Natural killer cell treated with Interleukin-12 subunit alpha and Interleukin-12 subunit beta and Interleukin-15 and Interleukin-18, amount 100 ng/mL, for 72 hours (primary cell): Measurements from ENCODE around the gene CHRM1. TPM values are rescaled to one million over a fixed set of nuclear protein-coding genes. Genes with fewer than 3 reads are reported as not detected.

Experiments
- ATAC-seq, 2 donors: fragments of 150-1000 bp; cut with Tn5 transposase in 1 of 2; sonication (Bioruptor Pico), chemical (Tn5 transposase) in 1 of 2; 2 replicates each; pipeline ENCODE4 v1.10.0; 2021
- DNase-seq: peaks from one replicate; pipeline ENCODE4 v3.0.0; 2022; ENCODE audit warnings: low spot score
- H3K27ac Mint-ChIP-seq, 2 donors: 1 replicate in 1 of 2; 2 replicates in 1 of 2; pipeline ENCODE4 v1.8.0; 2022; ENCODE audit warnings: mixed read lengths in 2 of 2, mild to moderate bottlenecking in 1 of 2, moderate library complexity in 1 of 2
- H3K27me3 Mint-ChIP-seq, 2 donors: 1 replicate in 1 of 2; 2 replicates in 1 of 2; pipeline ENCODE4 v1.8.0; 2022; ENCODE audit warnings: mixed read lengths in 2 of 2
- H3K36me3 Mint-ChIP-seq: one replicate; pipeline ENCODE4 v1.8.0; 2022; ENCODE audit warnings: mixed read lengths
- H3K4me1 Mint-ChIP-seq, 2 donors: 1 replicate in 1 of 2; 2 replicates in 1 of 2; pipeline ENCODE4 v1.8.0; 2022; ENCODE audit warnings: low read depth in 2 of 2, mixed read lengths in 2 of 2, mild to moderate bottlenecking in 1 of 2
- H3K4me3 Mint-ChIP-seq: one replicate; pipeline ENCODE4 v1.8.0; 2022; ENCODE audit warnings: mixed read lengths
- H3K9me3 Mint-ChIP-seq: 2 replicates; pipeline ENCODE4 v1.8.0; 2022; ENCODE audit warnings: mixed read lengths
- total RNA-seq, 2 donors: library from RNA; stranded (reverse); gene quantifications; one replicate each; pipeline ENCODE4 v1.2.3, GENCODE V29; 2022

The CHRM1 gene
- total RNA-seq, 2 donors from 2014 or later: not detected

DNA sequence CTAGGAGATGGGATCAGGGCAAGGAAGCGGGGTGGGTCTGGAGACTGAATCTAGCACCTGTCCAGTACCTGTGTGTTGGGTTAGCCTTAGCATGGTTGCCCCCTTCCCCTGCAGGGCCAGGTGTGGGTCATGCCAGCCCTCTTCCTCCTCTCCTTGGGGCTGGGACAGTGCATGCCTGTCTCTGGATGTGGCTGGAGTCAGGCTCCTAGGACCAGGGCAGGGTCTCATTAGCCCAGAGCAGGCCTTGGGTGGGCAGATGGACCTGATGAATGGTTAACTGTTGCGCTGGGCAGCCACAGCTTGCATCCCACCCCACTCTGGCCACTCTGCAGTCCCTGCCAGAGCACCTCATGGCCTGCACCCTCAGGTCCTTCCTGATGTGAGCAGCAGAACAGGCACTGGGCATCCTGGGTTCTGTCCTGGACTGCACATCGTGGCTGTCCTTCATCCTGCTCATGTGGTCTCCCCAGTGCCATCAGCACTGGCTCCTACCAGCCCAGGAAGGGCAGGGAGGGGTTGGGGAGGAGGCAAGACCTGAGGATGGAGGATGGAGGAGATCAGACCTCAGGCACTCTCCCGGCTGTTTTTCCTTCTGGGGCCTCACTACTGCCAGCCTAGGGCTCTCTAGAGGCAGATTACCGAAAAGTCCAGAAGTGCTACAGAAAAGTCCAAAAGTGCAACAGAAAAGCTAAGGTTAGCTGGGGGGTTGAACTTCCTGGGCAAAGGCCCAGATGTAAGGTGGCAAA lies 12.8 kb upstream of the CHRM1 start:
- ATAC-seq: peak in 1 of 2 donors; percentile 31
- no peaks in the 10 kb centered on the region for H3K36me3 Mint-ChIP-seq
- H3K4me1 Mint-ChIP-seq: no peaks in the 10 kb centered on the region
- no peak for DNase-seq
- peaks cover 22 to 27% of the 10 kb centered on the region in 2 donors for H3K27me3 Mint-ChIP-seq
- no peak overlapping the region for H3K4me3 Mint-ChIP-seq
- H3K27ac Mint-ChIP-seq: no peak overlapping the region
- H3K9me3 Mint-ChIP-seq: no peaks in the 10 kb centered on the region

DNA sequence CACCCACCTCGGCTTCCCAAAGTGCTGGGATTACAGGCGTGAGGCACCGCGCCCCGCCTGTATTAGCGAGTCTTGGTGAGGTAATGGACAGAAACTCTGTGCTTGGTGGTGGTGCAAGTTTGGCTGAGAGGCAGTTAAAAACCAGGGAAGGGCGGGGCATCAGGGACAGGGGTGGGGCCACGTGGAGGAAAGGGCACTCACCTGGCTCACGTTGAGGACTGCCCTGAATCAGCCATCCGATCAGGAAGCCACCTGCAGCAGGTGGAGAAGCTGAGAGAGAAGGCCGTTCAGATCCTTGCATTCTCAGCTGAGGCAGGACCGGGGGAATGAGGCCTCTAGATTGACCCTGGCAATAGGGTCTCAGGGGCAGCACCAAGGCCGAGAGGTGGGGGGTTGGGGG lies 12.1 kb upstream of the CHRM1 start:
- ATAC-seq (no peak), DNase-seq (no peak)
- Mint-ChIP-seq H3K4me1 (no peaks in the 10 kb centered on the region), H3K36me3 (no peaks in the 10 kb centered on the region), H3K9me3 (no peaks in the 10 kb centered on the region), H3K4me3 (no peak overlapping the region), H3K27ac (no peak overlapping the region), H3K27me3 (peaks cover 25 to 31% of the 10 kb centered on the region in 2 donors)

DNA sequence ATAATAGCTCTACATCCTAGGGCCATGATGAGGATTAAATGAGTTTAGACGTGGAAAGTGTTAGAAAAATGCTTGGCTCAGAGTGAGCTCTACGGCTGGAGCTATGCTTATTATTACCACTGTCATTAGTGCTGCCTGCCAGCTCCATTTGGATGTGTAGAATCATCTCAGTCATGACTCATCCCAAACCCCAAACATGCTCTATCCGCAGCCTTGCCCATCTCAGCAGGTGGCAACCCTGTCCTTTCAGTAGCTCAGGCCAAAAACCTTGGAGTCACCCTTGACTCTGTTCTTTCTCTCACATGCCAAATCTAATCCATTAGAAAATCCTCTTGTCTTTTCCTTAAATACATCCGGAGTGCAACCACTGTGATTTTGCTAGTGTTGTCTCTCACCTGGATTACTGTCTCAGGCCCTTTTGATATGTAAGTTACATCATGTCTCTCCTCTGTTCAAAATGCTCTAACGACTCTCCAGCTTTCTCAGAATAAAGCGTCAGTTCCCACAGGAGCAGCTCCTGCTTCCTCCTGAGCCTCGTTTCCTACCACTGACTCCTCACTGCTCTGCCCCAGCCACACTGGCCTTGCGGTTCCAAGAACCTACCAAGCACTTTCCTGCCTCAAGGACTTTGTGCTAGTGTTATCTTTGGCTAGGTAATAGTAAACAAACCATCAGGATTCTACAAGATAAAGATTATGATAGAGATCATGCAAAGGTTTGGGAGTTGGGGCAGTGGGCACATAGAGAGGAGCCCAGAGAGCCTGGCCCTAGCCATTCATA lies 10.5 kb upstream of the CHRM1 start:
- Mint-ChIP-seq H3K4me3 (no peak overlapping the region), H3K27ac (no peak overlapping the region), H3K4me1 (no peaks in the 10 kb centered on the region), H3K27me3 (peaks cover 36 to 42% of the 10 kb centered on the region in 2 donors), H3K36me3 (no peaks in the 10 kb centered on the region), H3K9me3 (no peaks in the 10 kb centered on the region)
- ATAC-seq (no peak), DNase-seq (no peak)

DNA sequence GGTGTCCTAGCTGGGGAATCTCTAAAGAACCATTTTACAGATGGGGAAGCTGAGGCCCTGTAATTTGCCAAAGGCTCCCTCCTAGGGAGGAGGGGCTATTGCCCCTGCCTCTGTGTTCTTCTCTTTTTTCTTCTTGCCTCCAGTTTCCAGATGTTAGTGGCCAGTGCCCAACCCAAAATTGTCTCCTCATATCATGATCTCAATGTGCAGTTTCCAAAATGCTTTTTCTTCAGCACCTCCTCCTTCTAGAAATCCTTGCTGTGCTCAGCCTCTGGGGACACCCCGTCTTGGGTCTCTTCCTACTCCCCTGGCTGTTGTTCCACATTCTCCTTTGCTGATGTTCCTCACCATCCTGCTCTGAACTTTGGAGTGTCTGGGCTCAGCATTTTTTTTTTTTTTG lies 9.5 kb upstream of the CHRM1 start:
- H3K27me3 Mint-ChIP-seq: peaks cover 39 to 45% of the 10 kb centered on the region in 2 donors

DNA sequence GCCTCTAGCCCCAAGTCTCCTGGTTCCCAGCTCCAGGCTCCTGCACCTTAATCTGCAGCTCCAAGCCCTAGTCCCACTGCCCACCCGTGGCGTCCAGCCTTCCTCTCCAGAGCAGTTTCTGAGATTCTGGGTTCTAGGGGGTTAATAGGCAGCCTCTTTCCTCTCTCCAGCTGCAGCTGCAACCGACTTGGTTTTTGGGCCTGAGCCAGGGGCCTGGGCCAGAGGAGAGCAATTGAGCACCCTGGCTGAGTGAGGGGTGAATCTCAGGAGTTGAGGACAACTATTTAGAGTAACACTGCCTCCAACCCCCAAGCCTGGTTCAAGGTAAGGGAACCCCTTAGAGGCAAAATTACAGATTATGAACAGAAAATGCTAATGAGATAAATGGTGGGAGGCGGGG lies 9.0 kb upstream of the CHRM1 start:
- DNase-seq: no peak
- no peak for ATAC-seq
- Mint-ChIP-seq H3K9me3 (no peaks in the 10 kb centered on the region), H3K4me3 (no peak overlapping the region), H3K27ac (no peak overlapping the region), H3K27me3 (peaks cover 41 to 50% of the 10 kb centered on the region in 2 donors), H3K4me1 (peaks cover 0 to 6% of the 10 kb centered on the region in 2 donors), H3K36me3 (no peaks in the 10 kb centered on the region)

More for the DNA sequence above, 9.5 kb upstream of the CHRM1 start:
- DNase-seq (no peak), ATAC-seq (no peak)
- H3K4me1 Mint-ChIP-seq: peaks cover 0 to under 1% of the 10 kb centered on the region in 2 donors
- H3K4me3 Mint-ChIP-seq: no peak overlapping the region
- no peaks in the 10 kb centered on the region for H3K9me3 Mint-ChIP-seq
- no peaks in the 10 kb centered on the region for H3K36me3 Mint-ChIP-seq
- H3K27ac Mint-ChIP-seq: no peak overlapping the region

DNA sequence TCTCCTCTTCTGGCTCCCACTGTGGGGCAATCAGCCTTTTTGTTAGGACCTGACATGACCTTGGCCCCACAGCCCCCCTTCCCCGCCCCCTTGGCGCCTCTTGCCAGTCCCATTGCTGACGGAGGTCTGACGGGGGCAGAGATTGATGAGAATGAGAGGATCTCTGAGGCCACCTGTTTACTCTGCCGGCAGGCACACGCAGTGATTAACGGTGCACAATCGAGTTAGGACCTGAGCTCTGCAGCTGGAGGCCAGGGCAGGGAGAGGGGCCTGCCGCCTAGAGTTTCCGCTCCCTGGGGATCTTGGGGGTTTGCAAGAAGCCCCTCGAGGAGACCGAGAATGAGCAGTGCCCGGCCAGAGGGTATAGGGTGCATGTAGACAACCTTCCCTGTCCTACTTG lies 6.8 kb upstream of the CHRM1 start:
- ATAC-seq: no peak
- Mint-ChIP-seq H3K36me3 (no peaks in the 10 kb centered on the region), H3K9me3 (no peaks in the 10 kb centered on the region), H3K27me3 (peaks cover 48 to 50% of the 10 kb centered on the region in 2 donors), H3K4me3 (no peak overlapping the region), H3K27ac (no peak overlapping the region), H3K4me1 (peaks cover 0 to 12% of the 10 kb centered on the region in 2 donors)
- no peak for DNase-seq

DNA sequence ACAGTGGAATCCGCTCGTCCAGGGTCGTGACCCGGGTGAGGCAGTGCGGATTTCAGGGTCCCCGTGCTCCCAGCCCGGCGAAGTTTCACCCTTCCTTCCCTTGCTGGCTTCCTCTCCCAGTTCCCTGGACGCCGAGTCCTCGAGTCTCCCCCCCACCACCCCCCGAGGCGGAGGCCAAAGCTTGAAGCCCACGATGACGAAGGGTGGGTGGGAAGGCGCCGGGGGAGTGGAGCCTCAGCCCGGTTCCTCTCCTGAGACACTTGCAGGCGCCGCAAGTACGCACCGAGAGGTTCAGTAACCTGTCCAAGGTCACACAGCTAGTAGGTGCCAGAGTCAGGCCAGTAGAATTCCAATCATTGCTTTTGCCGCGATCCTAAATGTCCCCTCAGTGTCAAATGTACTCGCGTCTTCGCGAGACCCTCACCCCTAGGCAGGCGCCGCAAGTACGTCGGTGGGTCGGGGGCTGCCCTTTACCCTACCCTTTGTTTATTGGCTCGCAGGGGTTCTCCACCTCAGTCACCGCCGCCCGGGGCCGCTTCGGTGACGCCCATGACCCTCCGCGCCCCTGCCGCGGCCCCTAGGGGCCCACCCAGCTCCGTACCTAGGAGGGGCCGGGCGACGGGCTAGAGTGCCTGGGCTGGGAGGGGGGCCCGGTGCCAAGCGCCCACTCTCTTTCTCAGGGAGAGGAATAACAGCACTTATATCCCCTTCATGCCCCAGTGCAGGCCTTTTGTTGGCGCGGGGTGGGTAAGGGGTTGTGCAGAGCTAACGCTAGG lies 5.7 kb upstream of the CHRM1 start:
- no peak for ATAC-seq
- Mint-ChIP-seq H3K27me3 (peaks cover 53 to 57% of the 10 kb centered on the region in 2 donors), H3K27ac (no peak overlapping the region), H3K36me3 (no peaks in the 10 kb centered on the region), H3K9me3 (no peaks in the 10 kb centered on the region), H3K4me3 (no peak overlapping the region), H3K4me1 (peaks cover 0 to 14% of the 10 kb centered on the region in 2 donors)
- DNase-seq: no peak

DNA sequence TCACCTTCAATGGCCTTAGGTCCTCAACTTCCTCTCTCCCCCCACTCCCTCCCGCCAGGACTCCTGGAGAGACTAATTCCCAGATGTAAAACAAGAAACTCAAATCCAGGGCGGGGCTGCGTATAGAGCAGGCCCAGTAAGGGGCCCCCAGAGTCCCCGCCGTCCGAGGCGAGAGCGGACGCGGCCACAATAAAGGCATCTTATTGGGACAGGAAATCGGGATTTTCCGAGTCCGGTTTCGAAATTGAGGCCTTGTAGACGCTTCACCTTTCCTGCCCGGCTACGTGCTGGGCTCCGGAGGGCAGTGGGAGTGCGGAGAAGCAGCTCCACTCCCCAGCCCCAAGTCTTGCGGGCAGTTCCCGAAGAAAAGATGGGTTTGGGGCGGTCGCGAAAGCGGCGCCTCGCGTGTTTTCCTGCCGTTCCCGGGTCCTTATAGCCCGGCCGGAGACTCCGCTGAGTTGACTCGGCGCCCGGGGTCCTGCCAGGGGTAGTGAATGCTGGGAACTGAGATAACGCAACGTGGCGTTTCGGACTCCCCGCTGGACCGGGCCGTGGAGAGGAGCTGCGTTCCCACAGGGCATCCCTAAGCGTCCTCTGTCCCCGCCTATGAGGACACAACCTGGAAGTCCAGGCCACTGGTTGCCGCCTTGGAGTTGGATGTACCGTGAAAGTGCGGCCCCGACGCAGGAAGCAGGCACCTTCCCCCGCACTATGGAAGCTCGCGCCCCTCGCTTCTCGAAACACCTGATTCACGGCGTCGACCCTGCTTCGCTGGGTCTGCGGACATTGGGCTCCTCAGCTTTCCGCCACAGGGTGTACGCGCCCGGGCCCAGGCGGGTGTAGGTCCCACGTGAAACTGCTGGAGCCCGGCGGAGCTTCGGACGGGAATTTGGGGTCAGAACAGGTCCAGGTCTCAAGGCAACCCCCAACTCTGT lies 4.8 kb upstream of the CHRM1 start:
- peaks cover 53% of the 10 kb centered on the region in 2 donors for H3K27me3 Mint-ChIP-seq
- DNase-seq (no peak), ATAC-seq (peak in 1 of 2 donors; percentile 52)
- H3K4me3 Mint-ChIP-seq: no peak overlapping the region
- H3K36me3 Mint-ChIP-seq: no peaks in the 10 kb centered on the region
- H3K4me1 Mint-ChIP-seq: peaks cover 0 to 14% of the 10 kb centered on the region in 2 donors
- H3K9me3 Mint-ChIP-seq: no peaks in the 10 kb centered on the region
- H3K27ac Mint-ChIP-seq: no peak overlapping the region

DNA sequence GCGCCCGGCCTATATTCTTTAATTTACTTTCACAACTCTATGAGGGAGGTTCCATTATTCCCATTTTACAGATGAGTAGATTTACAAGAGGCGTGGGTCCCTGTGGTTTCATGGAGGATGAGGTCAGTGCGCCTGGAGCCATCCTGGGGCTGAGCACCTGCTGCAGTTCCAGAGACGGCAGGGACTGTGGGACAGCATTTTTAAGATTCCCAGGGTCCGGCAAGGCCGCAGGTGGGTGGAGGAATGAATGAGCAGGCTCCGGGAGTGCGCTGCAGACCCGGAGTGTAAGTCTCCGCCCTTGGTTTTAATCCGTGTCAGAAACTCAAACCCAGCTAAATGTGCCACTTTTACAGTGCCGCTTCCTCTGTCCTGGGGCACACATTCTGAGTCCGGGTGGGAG lies 4.1 kb upstream of the CHRM1 start:
- Mint-ChIP-seq H3K27me3 (peaks cover 48 to 50% of the 10 kb centered on the region in 2 donors), H3K36me3 (no peaks in the 10 kb centered on the region), H3K9me3 (no peaks in the 10 kb centered on the region), H3K4me1 (peaks cover 0 to 14% of the 10 kb centered on the region in 2 donors), H3K27ac (no peak overlapping the region), H3K4me3 (no peak overlapping the region)
- ATAC-seq: no peak
- DNase-seq: no peak

DNA sequence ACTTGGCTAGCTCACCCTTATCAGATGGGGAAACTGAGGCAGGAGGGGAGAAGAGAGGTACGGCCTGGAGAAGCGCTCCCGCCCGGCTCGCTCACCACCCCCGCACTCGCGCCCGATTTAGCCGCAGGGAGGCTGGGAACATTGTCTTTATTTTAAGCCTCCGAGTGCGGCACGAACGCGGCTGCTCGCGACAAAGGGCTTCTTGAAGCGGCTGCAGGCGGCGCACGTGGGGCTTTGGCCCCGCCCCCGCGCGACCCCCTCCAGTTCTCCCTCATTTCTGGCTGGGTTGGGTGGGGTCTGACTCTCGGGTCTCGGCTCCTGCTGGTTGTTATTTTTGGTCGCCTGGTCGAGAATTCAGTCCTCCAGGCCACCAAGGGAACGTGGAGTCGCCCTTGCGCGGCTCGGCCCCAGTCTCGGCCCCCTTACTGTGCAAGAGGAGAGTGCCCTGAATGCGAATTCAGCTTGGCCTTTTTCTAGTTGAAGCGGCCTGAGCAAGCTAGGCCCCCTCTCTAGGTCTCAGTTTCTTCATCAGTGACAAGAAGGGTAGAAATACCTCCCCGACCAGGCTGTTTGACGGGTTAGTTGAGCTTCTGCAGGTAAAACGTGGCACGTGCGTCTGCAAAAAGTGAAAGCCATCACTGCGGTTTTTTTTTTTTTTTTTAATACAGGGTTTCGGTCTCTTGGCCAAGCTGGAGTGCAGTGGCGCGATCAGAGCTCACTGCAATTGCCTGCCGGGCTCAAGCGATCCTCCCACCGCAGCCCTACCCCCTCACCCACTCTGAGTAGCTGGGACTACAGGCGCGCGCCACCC lies 2.6 kb upstream of the CHRM1 start:
- DNase-seq (no peak), ATAC-seq (no peak)
- H3K36me3 Mint-ChIP-seq: no peaks in the 10 kb centered on the region
- H3K27ac Mint-ChIP-seq: no peak overlapping the region
- peaks cover 0 to 14% of the 10 kb centered on the region in 2 donors for H3K4me1 Mint-ChIP-seq
- no peaks in the 10 kb centered on the region for H3K9me3 Mint-ChIP-seq
- no peak overlapping the region for H3K4me3 Mint-ChIP-seq
- H3K27me3 Mint-ChIP-seq: peaks cover 35 to 42% of the 10 kb centered on the region in 2 donors

DNA sequence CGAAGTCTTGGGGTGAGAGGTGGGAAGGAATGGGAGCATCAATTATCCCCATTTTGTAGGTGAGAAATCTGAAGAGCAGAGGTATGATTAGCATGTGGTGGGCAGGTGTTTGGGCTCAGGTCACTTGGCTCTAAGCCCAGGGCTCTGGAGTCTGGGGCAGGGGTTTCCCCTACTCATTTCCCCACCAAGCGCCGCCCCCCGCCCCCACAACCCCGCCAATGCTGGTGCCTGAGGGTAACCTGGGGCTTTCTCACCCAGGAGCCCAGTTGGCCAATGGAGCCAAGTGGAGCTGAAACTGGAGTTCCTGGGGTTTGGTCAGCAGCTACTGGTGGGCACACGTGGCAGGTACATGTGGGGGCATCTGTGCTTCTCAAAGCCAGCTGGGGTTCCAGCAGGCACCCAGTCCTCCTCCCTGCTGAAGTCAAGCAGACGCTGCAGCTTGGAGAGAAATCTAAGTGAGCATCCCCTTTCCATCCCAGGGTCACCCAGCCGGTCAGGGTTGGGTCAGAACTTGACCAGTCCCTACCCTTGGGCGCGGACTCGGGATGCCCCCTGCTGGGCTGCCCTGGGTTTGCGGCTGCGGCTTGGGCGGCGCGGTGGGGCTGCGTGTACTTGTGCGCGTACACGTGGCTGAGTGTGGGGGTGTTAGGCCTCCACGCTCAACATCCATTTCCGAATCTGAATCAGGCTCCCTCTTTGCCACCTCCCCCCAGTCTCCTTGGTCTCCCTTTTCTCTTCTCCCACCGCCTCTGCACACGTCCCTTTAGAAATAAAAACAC lies 1.7 kb upstream of the CHRM1 start:
- peaks cover 25 to 38% of the 10 kb centered on the region in 2 donors for H3K27me3 Mint-ChIP-seq
- H3K4me3 Mint-ChIP-seq: peak overlapping the region; percentile 13
- no peaks in the 10 kb centered on the region for H3K36me3 Mint-ChIP-seq
- ATAC-seq: no peak
- no peak for DNase-seq
- no peaks in the 10 kb centered on the region for H3K9me3 Mint-ChIP-seq
- H3K27ac Mint-ChIP-seq: no peak overlapping the region
- H3K4me1 Mint-ChIP-seq: peaks cover 0 to 14% of the 10 kb centered on the region in 2 donors

DNA sequence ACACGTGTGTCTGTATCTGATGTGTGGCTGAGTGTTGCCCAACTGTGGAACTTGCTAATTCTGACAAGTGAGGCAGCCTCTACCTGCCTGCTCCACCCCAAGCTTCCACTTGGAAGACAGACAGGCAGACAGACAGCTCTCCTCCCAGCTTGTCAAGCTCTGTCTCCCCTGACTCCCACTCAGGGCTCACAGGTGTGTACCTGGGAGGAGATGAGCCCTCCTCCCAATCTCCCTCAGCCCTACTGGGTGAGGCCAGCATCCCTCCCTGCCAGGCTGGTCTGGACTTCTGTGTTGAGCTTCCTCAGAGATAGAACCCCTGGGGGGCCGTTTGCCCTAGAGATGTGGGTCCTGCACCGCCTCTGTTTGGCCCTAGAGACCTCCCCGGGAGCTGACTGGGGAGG lies 1.0 kb upstream of the CHRM1 start:
- no peaks in the 10 kb centered on the region for H3K9me3 Mint-ChIP-seq
- DNase-seq (no peak), ATAC-seq (no peak)
- no peak overlapping the region for H3K27ac Mint-ChIP-seq
- H3K27me3 Mint-ChIP-seq: peaks cover 18 to 31% of the 10 kb centered on the region in 2 donors
- H3K36me3 Mint-ChIP-seq: no peaks in the 10 kb centered on the region
- H3K4me3 Mint-ChIP-seq: peak overlapping the region; percentile 13
- H3K4me1 Mint-ChIP-seq: peaks cover 0 to 14% of the 10 kb centered on the region in 2 donors
